SIG-M5 treated with dmso at 0.1 percent for 504 hours (cell line): ENCODE data around the gene TOR1AIP1.
A peak's percentile ranks its signal among the peaks of the same experiment; 100 is the strongest.
"Not testable (repeated sequence)": the region's sequence is repeated elsewhere in the genome, so short reads cannot be mapped to it uniquely, and the experiment has no call there.

Source experiments
- DNase-seq: peaks from one replicate; lab custom pipeline; 2025; ENCODE audit not compliant: unreplicated experiment; lab: John Stamatoyannopoulos, UW

Gene TOR1AIP1, protein sequence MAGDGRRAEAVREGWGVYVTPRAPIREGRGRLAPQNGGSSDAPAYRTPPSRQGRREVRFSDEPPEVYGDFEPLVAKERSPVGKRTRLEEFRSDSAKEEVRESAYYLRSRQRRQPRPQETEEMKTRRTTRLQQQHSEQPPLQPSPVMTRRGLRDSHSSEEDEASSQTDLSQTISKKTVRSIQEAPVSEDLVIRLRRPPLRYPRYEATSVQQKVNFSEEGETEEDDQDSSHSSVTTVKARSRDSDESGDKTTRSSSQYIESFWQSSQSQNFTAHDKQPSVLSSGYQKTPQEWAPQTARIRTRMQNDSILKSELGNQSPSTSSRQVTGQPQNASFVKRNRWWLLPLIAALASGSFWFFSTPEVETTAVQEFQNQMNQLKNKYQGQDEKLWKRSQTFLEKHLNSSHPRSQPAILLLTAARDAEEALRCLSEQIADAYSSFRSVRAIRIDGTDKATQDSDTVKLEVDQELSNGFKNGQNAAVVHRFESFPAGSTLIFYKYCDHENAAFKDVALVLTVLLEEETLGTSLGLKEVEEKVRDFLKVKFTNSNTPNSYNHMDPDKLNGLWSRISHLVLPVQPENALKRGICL

DNA sequence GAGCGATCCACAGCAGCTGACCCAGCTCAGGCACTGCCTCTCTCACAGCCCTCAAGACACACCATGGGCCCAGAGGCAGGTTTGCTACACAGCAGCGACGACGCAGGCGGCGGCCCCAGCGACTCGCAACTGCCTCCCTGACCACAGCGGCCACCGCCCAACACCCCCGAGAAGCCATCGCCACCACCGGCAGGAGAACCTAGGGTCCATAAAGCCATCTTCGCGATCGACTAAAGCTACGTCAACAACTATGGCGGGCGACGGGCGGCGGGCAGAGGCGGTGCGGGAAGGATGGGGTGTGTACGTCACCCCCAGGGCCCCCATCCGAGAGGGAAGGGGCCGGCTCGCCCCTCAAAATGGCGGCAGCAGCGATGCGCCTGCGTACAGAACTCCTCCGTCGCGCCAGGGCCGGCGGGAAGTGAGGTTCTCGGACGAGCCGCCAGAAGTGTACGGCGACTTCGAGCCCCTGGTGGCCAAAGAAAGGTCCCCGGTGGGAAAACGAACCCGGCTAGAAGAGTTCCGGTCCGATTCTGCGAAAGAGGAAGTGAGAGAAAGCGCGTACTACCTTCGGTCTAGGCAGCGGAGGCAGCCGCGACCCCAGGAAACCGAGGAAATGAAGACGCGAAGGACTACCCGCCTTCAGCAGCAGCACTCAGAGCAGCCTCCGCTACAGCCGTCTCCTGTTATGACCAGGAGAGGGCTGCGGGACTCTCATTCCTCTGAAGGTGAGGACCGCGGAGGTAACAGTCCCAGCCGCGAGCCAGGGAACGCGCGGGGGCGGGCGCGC is at the start of gene TOR1AIP1:
Gene TOR1AIP1, plus strand, starts transcription at position 33 of the 787 bp plus-strand sequence. Its CDS starts 218 bp downstream, at position 251.
- DNase-seq, result peak; percentile 99

DNA sequence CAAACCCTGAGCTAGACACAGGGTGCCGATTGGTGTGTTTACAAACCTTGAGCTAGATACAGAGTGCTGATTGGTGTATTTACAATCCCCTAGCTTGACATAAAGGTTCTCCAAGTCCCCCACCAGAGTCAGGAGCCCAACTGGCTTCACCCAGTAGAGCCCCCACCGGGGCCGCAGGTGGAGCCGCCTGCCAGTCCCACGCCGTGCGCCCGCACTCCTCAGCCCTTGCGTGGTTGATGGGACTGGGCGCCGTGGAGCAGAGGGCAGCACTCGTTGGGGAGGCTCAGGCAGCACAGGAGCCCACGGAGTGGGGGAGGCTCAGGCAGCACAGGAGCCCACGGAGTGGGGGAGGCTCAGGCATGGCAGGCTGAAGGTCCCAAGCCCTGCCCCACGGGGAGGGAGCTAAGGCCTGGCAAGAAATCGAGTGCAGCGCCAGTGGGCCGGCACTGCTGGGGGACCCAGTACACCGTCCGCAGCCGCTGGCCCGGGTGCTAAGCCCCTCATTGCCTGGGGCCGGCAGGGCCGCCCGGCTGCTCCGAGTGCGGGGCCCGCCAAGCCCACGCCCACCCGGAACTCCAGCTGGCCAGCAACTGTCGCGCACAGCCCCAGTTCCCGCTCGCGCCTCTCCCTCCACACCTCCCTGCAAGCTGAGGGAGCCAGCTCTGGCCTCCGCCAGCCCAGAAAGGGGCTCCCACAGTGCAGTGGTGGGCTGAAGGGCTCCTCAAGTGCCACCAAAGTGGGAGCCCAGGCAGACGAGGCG is 45.2 kb upstream of the TOR1AIP1 start:
- not testable (repeated sequence) for DNase-seq

DNA sequence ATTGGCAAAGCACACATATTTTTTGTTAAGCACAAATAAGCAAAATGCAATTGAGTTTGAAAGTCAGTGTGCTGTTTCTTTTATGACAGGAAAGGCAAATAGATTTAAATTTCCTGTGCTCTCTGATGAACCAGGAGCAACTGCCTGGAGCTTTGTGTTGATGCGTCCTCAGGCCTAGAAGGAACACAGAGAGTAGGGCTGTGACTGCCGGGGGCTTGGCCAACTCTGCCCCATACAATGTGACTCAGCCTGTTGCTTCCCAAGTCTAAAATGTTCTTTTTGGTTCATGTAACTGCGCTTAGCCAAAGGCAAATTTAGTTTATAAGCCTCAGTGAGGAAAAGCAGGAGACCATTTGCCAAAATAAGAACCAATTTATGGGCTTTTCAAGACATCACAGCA is 42.0 kb upstream of the TOR1AIP1 start:
- no peak for DNase-seq

DNA sequence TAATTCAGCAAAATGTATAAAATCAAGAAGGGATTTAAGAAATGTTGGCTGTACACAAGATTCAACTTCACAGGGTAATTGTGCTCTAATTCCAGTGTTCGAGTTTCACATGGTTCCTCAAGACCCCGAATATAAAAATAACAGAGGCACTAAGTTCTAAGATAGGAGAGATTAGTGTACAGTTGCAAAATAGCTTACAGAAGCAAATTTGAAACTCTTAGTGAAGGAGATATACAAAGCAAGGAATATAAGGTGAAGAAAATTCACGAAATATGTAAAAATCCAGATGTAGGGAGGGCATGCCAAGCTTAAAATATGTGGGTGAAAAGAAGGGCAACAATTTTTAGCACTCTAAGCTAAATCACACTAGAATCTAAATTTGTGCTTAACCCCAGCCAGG is 33.9 kb upstream of the TOR1AIP1 start:
- DNase-seq, result no peak

DNA sequence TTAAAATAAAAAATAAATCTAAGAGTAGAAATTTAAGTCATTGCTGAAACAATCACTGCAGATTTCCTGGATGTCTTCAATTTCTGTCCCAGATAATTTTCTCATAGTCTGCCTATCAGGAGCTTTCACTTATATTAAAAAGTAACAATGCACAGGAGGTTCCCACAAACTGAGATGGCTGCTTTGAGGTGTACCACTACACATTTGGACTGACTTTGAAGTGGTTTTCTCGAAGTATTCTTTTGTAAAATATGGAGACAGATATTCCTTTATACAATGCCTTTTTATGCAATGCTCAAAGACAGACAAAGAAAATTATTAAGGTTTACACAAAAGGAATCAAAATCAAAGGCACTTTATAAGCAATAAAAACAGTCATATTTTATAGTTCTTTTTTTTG is 29.0 kb upstream of the TOR1AIP1 start:
- no peak for DNase-seq

DNA sequence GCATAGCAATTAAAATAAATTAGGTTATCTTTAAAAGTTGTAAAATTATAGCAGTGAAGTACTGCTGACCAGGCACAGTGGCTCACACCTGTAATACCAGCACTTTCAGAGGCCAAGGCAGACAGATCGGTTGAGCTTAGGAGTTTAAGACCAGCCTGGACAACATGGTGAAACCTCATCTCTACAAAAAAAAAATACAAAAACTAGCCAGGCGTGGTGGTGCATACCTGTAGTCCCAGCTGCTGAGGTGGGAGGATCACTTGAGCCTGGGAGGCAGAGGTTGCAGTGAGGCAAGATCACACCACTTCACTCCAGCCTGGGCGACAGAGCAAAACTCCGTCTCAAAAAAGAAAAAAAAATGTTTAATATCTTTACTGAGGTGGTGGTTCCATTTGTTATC is 26.3 kb upstream of the TOR1AIP1 start:
- DNase-seq, result not testable (repeated sequence)

DNA sequence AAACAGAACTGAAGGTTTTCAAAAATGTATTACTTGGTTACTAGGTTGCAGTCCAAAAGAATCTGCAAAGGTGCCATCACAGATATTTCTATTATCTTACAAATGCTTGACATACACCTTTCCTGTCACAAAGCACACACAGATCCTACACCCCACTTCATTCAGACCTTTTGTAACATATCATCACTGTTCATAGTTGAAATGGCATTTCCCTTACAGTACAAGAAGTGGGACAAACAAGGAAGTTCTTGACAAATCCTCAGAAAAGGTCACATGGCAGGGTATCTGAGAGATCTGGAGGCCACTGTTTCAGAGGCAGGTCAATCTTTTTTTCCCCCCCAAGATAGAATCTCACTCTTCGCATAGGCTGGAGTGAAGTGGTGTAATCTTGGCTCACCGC is 25.8 kb upstream of the TOR1AIP1 start:
- no peak for DNase-seq

DNA sequence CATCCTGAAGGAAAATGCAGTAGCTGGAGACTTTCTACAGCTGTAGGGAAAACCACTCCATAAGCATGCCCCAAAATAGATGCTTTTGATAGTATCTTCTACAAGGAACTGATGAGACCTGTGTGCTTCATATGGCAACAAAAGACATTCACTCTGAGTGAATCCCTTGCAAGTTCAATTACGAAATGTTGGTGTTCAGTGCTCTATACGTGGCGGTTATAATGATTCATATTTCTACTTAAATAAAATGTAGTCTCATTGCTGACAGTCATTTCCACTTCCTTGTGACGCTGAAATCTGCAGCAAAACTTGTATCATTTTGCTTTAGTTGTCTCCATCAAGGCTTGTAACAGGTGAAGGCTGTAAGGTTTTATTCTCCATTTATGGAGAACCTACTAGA is 25.1 kb upstream of the TOR1AIP1 start:
- peak; percentile 53 for DNase-seq

DNA sequence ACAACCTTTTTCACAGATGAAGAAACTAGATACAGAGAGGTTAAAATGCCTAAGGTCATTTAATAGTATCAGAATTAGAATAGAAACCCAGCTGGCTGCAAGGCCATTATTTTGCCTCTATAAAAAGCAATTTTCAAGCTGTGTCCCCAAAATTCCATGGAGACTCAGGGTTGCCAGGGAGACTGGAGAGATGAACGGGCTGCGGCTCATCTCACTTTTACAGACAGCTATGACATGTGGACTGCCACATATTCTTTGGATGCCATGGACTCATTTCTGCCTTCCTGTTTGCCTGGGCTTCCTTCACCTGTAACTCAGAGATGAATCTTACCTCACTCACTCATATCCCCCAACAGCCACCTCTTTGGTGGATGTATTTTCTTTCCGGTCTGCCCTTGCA is 21.4 kb upstream of the TOR1AIP1 start:
- no peak for DNase-seq

DNA sequence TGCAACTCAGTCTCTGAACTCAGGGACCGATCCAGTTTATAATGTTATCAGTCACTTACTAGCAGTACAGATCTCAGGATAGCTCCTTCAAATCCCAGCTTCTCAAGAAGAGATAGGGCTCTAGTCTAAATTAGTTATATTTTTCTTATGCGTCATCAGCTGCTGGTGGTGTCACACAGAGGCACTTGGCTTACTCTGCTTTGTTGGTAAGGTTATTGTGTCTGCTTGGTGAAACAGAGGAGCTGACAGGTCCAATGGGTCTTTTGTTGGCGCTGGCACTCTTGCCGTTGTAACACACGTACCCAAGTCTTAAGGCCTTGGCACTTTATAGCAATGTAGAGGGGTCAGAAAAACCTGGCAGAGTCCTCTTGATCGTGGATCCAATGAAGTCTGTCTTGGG is 16.7 kb upstream of the TOR1AIP1 start:
- DNase-seq, result no peak

DNA sequence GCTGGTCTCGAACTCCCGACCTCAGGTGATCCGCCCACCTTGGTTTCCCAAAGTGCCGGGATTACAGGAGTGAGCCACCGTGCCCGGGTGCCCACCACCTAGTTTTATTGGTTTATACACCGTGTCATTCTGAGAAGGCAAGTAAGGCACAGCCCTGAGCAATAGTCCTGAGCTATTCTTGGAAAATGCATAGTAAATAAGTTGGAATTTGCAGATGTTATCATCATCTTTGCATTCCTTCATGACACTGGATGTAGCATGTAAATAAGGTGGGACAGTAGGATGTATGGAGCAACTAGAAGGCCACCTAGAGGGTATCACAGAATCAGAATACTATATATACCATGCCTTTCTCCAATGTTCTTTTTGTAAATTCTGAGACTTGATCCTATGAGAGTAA is 15.5 kb upstream of the TOR1AIP1 start:
- no peak for DNase-seq

DNA sequence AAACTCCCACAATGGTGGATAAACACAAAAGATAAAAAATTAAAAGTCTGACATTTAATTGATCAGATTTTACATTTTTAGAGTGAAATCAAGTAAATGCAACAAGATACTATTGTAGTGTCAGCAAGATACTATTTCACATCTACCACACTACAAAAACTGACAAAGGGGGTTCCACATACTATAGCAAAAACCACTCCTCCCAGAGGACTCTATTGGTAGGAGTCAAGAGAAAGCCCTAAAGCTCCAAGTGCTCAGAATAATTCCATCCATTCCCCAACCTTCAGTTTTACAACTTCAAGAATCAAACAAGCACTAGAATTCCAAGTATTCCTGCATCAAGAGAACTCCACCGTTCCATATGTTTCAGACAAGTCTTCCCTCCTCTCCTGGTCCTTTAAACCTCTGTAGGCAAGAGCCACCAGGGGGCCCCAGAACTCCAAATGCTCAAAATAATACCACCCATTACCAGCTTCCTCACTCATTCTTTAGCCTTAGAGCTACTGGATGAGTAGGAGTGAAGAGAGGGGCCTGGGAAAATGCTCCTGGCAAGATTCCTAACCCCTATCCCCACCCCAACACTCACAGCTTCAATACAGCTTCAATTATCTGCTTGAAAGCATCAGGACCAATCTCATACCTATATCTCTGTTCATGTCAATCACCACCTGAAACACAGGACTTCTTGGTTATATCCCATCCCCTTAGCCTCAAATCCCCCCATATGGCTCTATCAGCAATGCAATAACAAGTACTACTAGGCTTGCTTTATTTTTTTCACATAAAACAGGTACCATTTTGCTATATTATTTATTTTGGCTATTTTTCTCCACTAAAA is 14.4 kb upstream of the TOR1AIP1 start:
- peak; percentile 68 for DNase-seq

DNA sequence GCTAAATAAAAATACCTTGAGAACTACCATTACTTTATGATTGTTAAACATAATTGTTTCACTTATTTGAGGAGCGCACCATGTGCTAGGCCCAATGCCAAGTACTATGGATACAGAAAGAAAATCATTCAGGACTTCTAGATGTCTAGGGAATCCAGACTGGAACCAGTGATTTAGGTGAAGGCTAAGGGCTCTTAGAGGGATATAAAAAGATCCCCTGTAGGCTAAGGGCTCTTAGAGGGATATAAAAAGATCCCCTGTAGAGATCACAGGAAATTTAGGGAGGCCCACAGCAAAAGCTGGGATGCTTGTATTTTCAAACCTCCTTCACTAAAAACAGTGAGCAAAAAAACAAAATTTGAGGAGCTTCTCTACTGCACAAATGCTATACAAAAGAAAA is 11.2 kb upstream of the TOR1AIP1 start:
- DNase-seq, result no peak

DNA sequence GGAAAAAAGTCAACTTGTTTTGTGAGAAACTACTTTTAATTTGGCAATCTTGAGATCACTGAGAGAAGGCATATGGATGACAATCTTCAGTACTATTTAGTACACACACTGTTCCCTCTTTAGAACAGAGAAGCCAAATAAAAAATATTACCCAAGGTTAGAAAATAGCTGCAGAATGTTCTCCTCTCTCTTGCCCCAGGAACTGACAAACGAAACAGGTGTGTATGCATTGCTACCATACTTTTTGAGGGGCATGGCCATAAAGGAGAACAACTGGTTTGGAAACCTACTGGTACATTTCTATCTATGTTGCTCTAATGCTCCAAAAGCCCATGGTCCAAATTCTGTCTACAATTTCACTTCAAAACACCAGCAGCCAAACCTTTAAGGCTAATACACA is 10.1 kb upstream of the TOR1AIP1 start:
- DNase-seq, result no peak

DNA sequence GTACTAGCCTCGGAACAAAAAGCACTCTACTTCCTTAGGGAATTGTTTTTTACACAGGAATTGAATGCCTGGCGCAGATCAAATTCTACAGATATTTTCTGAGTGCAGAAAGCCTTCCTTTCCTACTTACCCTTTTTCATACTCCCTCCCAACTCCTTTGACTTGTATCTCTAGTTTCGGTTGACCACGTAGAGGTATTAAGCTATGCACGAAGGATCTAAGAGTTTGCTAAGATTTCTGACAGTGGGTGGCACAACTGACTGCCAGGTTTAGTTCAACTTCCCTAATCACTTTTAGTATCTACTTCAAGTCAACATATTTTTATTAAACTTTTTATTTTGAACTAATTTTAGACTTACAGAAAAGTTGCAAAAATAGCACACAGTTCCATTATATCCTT is 9.5 kb upstream of the TOR1AIP1 start:
- DNase-seq, result no peak

DNA sequence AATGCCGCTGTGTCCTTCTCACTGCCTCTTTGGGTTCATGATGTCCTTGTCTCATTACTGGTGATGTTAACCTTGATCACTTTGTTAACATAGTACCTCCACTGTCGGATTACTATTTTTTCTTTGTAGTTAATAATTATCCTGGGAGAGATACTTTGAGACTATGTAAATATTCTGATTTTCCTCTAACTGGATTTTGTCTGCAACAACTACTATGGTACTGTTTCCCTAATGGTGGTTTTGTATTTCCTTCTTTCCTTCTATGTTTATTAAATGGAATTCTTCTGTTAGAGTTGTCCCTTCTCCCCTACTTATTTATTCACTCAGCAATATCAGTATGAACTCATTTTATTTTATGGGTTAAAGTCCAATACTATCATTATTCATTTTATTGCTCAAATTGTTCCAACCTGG is 8.6 kb upstream of the TOR1AIP1 start:
- no peak for DNase-seq

DNA sequence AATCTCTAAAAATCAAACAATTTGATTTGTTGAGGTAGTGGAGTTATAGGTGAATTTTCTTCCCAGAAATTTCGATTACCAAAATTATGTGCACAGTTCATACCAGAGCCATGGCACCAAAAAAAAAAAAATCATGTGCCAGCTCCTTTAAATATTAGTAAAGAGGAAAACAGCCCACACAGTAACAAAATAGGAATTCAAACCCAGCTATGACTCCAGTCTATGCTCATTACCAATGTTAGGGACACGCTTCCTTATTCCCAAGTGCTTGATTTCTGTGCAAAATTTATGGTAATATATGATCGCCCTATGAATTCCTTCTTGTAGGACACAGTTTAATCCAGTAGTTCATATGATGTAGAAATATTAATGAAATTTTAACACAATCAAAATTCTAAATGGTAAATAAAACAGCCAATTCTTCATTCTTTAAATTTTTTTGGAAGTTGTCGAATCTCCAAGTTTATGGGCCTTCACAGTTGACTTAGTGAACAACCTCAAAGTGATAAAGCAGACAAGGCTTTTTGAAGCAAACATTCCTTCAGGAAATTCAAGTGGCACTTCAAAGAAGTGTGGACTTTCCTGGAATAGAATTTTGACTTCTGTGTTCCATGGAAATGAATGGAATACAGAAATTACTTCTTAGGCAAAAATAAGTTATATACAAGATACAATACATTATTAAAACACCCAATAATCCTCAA is 6.3 kb upstream of the TOR1AIP1 start:
- no peak for DNase-seq

DNA sequence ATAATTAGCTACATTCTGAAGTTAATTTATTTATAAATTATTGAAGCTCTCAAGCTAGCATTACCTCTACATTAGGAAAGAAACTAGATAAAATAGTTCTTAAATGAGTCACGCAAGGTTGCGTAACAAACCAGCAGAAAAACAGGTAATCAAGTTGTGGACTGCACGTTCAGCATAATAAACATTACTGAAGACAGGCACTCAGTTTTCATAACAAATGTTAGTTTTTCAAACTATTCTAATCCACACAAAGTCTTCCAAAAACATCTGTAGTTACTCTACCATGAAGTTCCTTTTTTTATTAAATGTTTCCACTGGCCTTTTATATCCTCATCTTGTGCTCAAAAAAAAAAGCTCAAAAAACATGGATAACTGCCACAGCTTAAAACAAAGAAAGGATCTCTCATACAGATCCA is 5.8 kb upstream of the TOR1AIP1 start:
- DNase-seq, result peak; percentile 46

DNA sequence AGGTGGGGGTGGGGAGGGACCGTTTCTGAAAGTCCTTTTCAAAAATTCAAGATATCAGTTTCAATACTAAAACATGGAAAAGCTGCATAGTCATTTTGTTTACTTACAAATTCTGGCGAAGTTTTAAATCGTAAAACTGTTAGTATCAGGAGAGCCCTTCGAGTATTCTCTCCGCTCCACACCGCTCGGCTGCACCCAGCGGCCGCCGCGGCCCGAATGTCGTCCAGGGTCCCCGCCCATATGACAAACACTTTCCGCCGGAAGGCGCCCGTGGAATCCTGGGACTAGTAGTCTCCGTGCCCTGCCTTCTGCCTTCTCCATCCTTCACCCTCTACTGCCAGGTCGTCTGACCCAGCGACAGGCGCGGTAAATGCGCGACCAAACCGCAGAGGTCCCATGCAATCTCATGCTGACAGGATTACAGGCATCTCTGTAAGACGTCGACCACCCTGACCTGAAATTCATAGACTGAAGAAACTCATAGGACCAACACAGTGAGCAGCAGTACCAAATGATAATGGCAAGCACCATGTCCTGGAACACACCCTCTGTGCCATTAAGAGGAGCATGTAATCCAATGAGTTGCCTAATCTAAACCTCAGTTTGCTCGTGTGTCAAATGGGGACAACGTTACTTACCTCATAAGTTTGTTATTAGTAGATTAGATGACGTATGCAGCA is 4.4 kb upstream of the TOR1AIP1 start, which contains the start of gene TOR1AIP2:
Gene TOR1AIP2, minus strand, starts transcription at position 218 of the 680 bp plus-strand sequence. CDS start 25,138 bp downstream, outside the sequence.
- DNase-seq, result peak; percentile 97
